ENCODE measurements around the gene SIRT2.

DNA sequence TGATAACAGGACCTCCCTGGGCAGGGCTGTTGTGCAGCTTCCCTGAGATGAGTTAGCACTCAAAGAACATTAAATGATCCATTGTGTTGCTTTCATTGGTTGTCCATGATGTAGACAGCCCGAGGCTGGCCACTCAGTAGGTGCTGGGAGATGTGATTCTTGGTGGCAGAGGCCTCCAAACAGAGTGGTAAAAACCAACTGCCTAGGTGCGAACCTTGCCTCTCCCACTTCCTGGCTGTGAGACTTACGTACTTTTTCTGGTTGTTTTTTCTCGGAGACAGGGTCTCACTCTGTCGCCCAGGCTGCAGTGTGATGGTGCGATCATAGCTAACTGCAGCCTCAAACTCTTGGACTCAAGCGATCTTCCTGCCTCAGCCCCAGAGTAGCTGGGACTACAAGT lies 25.0 kb upstream of the SIRT2 start:
- TF ChIP-seq, protein P1, sequence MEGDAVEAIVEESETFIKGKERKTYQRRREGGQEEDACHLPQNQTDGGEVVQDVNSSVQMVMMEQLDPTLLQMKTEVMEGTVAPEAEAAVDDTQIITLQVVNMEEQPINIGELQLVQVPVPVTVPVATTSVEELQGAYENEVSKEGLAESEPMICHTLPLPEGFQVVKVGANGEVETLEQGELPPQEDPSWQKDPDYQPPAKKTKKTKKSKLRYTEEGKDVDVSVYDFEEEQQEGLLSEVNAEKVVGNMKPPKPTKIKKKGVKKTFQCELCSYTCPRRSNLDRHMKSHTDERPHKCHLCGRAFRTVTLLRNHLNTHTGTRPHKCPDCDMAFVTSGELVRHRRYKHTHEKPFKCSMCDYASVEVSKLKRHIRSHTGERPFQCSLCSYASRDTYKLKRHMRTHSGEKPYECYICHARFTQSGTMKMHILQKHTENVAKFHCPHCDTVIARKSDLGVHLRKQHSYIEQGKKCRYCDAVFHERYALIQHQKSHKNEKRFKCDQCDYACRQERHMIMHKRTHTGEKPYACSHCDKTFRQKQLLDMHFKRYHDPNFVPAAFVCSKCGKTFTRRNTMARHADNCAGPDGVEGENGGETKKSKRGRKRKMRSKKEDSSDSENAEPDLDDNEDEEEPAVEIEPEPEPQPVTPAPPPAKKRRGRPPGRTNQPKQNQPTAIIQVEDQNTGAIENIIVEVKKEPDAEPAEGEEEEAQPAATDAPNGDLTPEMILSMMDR (optimal IDR thresholded peaks at IDR 0.05 in 1 of 3, IDR thresholded peaks at IDR 0.05 in 1 of 3, conservative IDR thresholded peaks at IDR 0.05 in 1 of 3; ENCODE audit: extremely low read depth in 1 of 3, insufficient read depth in 2 of 3, low read length in 3 of 3) = no peak
- TF ChIP-seq EZH2 (IDR thresholded peaks at IDR 0.05; ENCODE audit: low read length) = no peak
